ENCODE results near the gene ITGA2B. TPM values are rescaled to one million over a fixed set of nuclear protein-coding genes. Genes with fewer than 3 reads are reported as not detected.
"Not testable (repeated sequence)": the region's sequence is repeated elsewhere in the genome, so short reads cannot be mapped to it uniquely, and the experiment has no call there.

The ITGA2B gene
- total and polyA plus RNA-seq, 9 donors, result 1.7 to 4.1 (median 2.7) TPM

DNA sequence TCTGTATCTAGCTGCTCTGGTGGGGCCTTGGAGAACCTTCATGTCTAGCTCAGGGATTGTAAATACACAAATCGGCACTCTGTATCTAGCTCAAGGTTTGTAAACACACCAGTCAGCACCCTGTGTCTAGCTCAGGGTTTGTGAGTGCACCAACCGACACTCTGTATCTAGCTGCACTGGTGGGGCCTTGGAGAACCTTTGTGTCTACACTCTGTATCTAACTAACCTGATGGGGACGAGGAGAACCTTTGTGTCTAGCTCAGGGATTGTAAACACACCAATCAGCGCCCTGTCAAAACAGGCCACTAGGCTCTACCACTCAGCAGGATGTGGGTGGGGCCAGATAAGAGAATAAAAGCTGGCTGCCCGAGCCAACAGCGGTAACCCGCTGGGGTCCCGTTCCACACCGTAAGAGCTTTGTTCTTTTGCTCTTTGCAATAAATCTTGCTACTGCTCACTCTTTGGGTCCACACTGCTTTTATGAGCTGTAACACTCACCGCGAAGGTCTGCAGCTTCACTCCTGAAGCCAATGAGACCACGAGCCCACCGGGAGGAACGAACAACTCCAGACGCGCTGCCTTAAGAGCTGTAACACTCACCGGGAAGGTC lies 19.9 kb downstream of the ITGA2B start:
- H3K9me3 ChIP-seq (replicated peaks; ENCODE audit: control insufficient read depth, low read depth, low read length); H3K27ac ChIP-seq (ENCODE audit: low read length); H3K4me1 ChIP-seq (ENCODE audit: control insufficient read depth, insufficient read depth, low read length); H3K36me3 ChIP-seq (ENCODE audit: control insufficient read depth, insufficient read depth, low read length); DNase-seq; H3K4me3 ChIP-seq (ENCODE audit: low read length): not testable (repeated sequence)
- H3K27me3 ChIP-seq (ENCODE audit: control insufficient read depth, insufficient read depth, low read length), result peaks cover 40% of the 10 kb centered on the region
- 56% methylated on average over 3 of the region's 17 CpGs for WGBS (ENCODE audit: insufficient coverage)

DNA sequence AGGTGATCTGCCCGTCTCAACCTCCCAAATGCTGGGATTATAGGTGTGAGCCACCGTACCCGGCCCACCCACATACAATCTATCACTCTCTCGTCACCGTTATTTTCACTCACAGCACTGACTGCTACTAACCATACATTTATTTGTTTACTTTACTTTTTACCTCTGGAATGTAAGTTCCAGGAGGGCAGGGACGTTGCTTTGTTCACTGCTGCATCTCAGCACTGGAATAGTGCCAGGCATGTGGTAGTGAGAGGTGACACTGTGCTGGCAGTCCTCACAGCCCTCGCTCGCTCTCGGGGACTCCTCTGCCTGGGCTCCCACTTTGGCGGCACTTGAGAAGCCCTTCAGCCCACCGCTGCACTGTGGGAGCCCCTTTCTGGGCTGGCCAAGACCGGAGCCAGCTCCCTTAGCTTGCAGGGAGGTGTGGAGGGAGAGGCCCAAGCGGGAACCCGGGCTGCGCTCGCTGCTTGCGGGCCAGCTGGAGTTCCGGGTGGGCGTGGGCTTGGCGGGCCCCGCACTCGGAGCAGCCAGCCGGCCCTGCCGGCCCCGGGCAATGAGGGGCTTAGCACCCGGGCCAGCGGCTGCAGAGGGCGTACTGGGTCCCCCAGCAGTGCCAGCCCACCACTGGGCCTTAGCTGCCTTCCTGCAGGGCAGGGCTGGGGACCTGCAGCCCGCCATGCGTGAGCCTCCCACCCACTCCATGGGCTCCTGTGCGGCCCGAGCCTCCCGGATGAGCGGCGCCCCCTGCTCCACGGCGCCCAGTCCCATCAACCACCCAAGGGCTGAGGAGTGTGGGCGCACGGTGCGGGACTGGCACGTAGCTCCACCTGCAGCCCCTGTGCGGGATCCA lies 20.8 kb downstream of the ITGA2B start:
- not testable (repeated sequence) for H3K9me3 ChIP-seq (replicated peaks; ENCODE audit: control insufficient read depth, low read depth, low read length); H3K4me1 ChIP-seq (ENCODE audit: control insufficient read depth, insufficient read depth, low read length); H3K36me3 ChIP-seq (ENCODE audit: control insufficient read depth, insufficient read depth, low read length); H3K27ac ChIP-seq (ENCODE audit: low read length); DNase-seq; H3K4me3 ChIP-seq (ENCODE audit: low read length)
- H3K27me3 ChIP-seq (ENCODE audit: control insufficient read depth, insufficient read depth, low read length), result peaks cover 38% of the 10 kb centered on the region
- 93% methylated on average over 28 of the region's 42 CpGs for WGBS (ENCODE audit: insufficient coverage)

DNA sequence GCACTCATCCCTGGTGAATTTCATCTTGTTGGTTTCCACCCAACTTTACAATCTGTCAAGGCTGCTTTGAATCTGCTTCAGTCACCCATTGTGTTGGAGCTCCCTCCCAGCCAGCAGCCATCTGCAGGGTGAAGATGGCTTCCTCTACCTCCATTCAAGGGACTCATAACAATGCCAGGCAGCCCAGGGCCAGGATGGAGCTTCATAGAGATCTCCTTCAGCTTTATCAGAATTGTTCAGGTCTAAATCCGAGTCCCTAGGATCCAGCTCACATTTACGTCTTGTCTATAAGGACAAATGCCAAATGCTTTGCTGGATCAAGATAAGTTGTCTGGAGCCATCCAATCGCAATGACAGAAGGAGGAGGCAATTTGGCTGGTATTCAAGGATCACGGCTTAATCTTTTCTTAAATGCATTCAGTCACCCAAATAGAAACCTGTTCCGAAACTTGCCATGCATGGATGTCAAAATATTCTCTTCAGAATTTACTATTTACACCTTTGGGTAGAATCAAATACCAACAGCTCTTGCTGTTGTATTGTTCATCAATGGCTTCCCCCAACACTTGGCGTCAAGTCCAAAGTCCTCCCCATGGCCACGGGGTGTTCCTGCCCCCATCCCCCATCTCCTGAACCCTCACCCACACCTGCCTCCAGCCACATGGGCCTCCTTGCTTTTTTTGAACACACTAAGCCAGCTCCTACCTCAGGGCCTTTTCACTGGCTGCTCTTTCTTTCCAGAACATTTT lies 22.0 kb downstream of the ITGA2B start:
- no peak overlapping the region for H3K4me3 ChIP-seq (ENCODE audit: low read length)
- 70% methylated on average over 5 of the region's 7 CpGs for WGBS (ENCODE audit: insufficient coverage)
- H3K36me3 ChIP-seq (ENCODE audit: control insufficient read depth, insufficient read depth, low read length), result no peaks in the 10 kb centered on the region
- no peak overlapping the region for H3K27ac ChIP-seq (ENCODE audit: low read length)
- H3K4me1 ChIP-seq (ENCODE audit: control insufficient read depth, insufficient read depth, low read length), result peaks cover 9% of the 10 kb centered on the region
- no peaks in the 10 kb centered on the region for H3K9me3 ChIP-seq (replicated peaks; ENCODE audit: control insufficient read depth, low read depth, low read length)
- no peak for DNase-seq
- H3K27me3 ChIP-seq (ENCODE audit: control insufficient read depth, insufficient read depth, low read length), result peaks cover 38% of the 10 kb centered on the region

- H3K27me3 ChIP-seq (ENCODE audit: control insufficient read depth, insufficient read depth, low read length), result peaks cover 25% of the 10 kb centered on the region
- WGBS (ENCODE audit: insufficient coverage), result 78% methylated on average over 2 of the region's 5 CpGs
- H3K9me3 ChIP-seq (replicated peaks; ENCODE audit: control insufficient read depth, low read depth, low read length); H3K36me3 ChIP-seq (ENCODE audit: control insufficient read depth, insufficient read depth, low read length); H3K4me3 ChIP-seq (ENCODE audit: low read length); DNase-seq; H3K27ac ChIP-seq (ENCODE audit: low read length): not testable (repeated sequence)
- peaks cover 33% of the 10 kb centered on the region for H3K4me1 ChIP-seq (ENCODE audit: control insufficient read depth, insufficient read depth, low read length)
Observed at GRCh38 chr17:44365051-44365450, 24.4 kb downstream of the ITGA2B start.

DNA sequence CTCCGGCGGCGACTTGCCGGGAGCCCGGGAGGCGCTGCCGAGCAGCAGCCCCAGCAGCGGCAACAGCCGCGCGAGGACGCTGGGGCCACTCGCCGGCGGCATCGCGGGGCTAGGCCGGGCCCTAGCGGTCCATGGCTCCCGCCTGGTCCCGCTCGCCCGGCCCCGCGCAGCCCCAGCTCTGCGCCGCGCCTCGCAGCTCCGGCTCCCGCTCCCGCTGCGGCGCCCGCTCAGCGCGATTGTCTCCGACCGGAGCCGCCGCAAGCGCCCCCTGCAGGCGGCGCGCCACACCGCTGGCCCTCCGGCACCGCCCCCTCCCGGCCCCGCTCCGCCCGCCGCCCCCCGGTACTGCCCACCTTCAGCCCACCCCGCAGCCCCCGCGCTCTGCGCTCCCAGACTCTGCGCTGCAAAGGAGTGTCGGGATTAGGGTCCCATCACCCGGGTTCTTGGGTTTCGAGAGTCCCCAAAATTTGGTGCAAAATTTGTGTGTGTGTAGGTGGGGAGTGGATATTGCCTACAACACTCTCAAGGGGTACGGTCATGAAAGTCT lies 25.8 kb downstream of the ITGA2B start, which contains the start of gene FAM171A2:
Gene FAM171A2 (minus strand): TSS at position 241 of the 547 bp plus-strand sequence. CDS start 139 bp downstream, at position 102.
- Histone ChIP-seq H3K9me3 (replicated peaks; ENCODE audit: control insufficient read depth, low read depth, low read length) (no peaks in the 10 kb centered on the region), H3K27ac (ENCODE audit: low read length) (peak within 1 kb of the TSS; percentile 89), H3K36me3 (ENCODE audit: control insufficient read depth, insufficient read depth, low read length) (peaks cover 2% of the 10 kb centered on the region), H3K4me1 (ENCODE audit: control insufficient read depth, insufficient read depth, low read length) (peaks cover 41% of the 10 kb centered on the region), H3K27me3 (ENCODE audit: control insufficient read depth, insufficient read depth, low read length) (peaks cover 21% of the 10 kb centered on the region), H3K4me3 (ENCODE audit: low read length) (peak within 1 kb of the TSS; percentile 82)
- peak; percentile 79 for DNase-seq
- under 1% methylated on average over 51 of the region's 63 CpGs for WGBS (ENCODE audit: insufficient coverage)

- DNase-seq, result peak; percentile 53
- Histone ChIP-seq H3K4me3 (ENCODE audit: low read length) (peak overlapping the region; percentile 82), H3K27ac (ENCODE audit: low read length) (peak overlapping the region; percentile 89)
Observed at GRCh38 chr17:44362949-44363612, 26.4 kb downstream of the ITGA2B start.

GRCh38 chr17:44362459-44362948 lies 26.9 kb downstream of the ITGA2B start:
- H3K27me3 ChIP-seq (ENCODE audit: control insufficient read depth, insufficient read depth, low read length), result peaks cover 19% of the 10 kb centered on the region
- peak overlapping the region; percentile 89 for H3K27ac ChIP-seq (ENCODE audit: low read length)
- H3K9me3 ChIP-seq (replicated peaks; ENCODE audit: control insufficient read depth, low read depth, low read length), result no peaks in the 10 kb centered on the region
- peak overlapping the region; percentile 82 for H3K4me3 ChIP-seq (ENCODE audit: low read length)
- WGBS (ENCODE audit: insufficient coverage), result 5% methylated on average over 2 of the region's 11 CpGs
- peaks cover 51% of the 10 kb centered on the region for H3K4me1 ChIP-seq (ENCODE audit: control insufficient read depth, insufficient read depth, low read length)
- H3K36me3 ChIP-seq (ENCODE audit: control insufficient read depth, insufficient read depth, low read length), result peaks cover 9% of the 10 kb centered on the region
- DNase-seq, result peak; percentile 58

More at GRCh38 chr17:44362949-44363612, 26.4 kb downstream of the ITGA2B start:
- Histone ChIP-seq H3K9me3 (replicated peaks; ENCODE audit: control insufficient read depth, low read depth, low read length) (no peaks in the 10 kb centered on the region), H3K27me3 (ENCODE audit: control insufficient read depth, insufficient read depth, low read length) (peaks cover 21% of the 10 kb centered on the region), H3K4me1 (ENCODE audit: control insufficient read depth, insufficient read depth, low read length) (peaks cover 47% of the 10 kb centered on the region), H3K36me3 (ENCODE audit: control insufficient read depth, insufficient read depth, low read length) (peaks cover 4% of the 10 kb centered on the region)
- WGBS (ENCODE audit: insufficient coverage), result under 1% methylated on average over 32 of the region's 45 CpGs

DNA sequence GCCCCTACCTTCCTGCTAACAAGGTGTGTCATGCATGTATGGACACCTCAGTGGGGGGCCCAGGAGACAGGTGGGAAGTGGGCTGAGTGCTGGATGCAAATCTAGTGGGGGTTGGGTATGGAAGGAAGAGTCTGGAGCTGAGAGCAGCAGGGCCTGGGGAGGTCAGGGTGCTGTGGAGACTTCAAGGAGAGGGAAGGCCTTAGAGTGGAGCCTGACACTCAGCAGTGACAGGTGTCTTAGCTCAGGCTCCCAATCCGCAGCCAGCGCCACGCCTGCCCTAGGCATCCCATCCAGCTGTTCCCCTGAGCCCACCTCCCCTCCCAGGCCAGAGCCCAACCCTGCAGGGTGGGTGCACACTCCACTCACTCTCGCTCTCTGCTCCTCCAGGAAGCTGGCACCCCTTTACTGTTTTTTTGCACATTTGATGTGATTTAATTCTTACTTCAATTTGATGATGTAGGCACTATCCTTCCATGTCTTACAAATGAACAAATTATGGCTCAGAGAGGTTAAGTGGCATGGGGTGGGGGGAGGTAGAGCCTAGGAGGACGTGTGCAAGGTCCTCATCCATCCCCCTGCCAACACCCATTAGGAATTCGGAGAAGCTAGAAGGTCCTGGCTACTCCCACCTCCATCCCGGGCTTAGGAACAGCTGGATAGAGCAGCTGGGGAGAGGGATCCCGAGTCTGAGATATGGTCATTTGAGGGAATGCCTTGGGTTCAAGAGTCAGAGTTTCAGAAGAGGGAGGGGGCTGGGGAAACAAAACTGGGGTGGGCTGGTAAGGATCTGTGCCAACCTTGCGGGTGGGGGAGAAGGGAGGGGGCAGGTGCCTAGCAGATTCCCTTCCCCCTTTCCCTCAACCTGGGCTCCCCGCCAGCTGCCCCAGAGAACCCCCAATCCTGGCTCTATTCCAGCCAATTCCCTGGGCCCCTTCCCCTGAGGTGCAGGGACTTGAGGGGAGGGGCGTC lies 27.9 kb downstream of the ITGA2B start:
- Histone ChIP-seq H3K36me3 (ENCODE audit: control insufficient read depth, insufficient read depth, low read length) (peaks cover 9% of the 10 kb centered on the region), H3K4me1 (ENCODE audit: control insufficient read depth, insufficient read depth, low read length) (peaks cover 51% of the 10 kb centered on the region), H3K27ac (ENCODE audit: low read length) (peak overlapping the region; percentile 89), H3K27me3 (ENCODE audit: control insufficient read depth, insufficient read depth, low read length) (peaks cover 12% of the 10 kb centered on the region), H3K9me3 (replicated peaks; ENCODE audit: control insufficient read depth, low read depth, low read length) (no peaks in the 10 kb centered on the region), H3K4me3 (ENCODE audit: low read length) (peak overlapping the region; percentile 82)
- whole genome bisulfite sequencing (ENCODE audit: insufficient coverage), result 42% methylated on average over 3 of the region's 11 CpGs
- peak; percentile 67 for DNase-seq

All from muscle of leg (tissue), 11 donors.